KOPT-K1 (cell line): ENCODE data around the gene C20orf202.

Experiments
- H3K27ac ChIP-seq: fragments of 200-600 bp; sonication (generic); 2 replicates; pipeline ENCODE4 v1.5.1; 2016; ENCODE audit warnings: antibody characterized with exemption, mild to moderate bottlenecking, low read depth, low read length; ENCODE audit not compliant: poor library complexity, severe bottlenecking
- H3K36me3 ChIP-seq: fragments of 200-600 bp; sonication (generic); 2 replicates; pipeline ENCODE4 v1.5.1; 2017; ENCODE audit warnings: antibody characterized with exemption, mild to moderate bottlenecking, low read length, moderate library complexity; ENCODE audit not compliant: insufficient read depth
- H3K9me3 ChIP-seq: fragments of 200-600 bp; sonication (generic); 2 replicates; pipeline ENCODE4 v1.5.1; 2017; ENCODE audit warnings: antibody characterized with exemption, low read length, mild to moderate bottlenecking; ENCODE audit not compliant: insufficient read depth, poor library complexity, severe bottlenecking

C20orf202 gene

GRCh38 chr20:1202762-1203504, at the start of gene C20orf202:
C20orf202 (plus strand) TSS chr20:1203454; CDS start chr20:1203586, 132 bp downstream.
- Histone ChIP-seq H3K9me3 (no peaks in the 10 kb centered on the region), H3K36me3 (no peaks in the 10 kb centered on the region), H3K27ac (no peak within 1 kb of the TSS)

- Histone ChIP-seq H3K36me3 (peaks cover 87% of the 10 kb centered on the region), H3K27ac (no peak overlapping the region), H3K9me3 (no peaks in the 10 kb centered on the region)
Observed at GRCh38 chr20:1154226-1154625, 49.0 kb upstream of the C20orf202 start.

- Histone ChIP-seq H3K27ac (no peak overlapping the region), H3K9me3 (no peaks in the 10 kb centered on the region), H3K36me3 (peaks cover 87% of the 10 kb centered on the region)
Observed at GRCh38 chr20:1154691-1155090, 48.6 kb upstream of the C20orf202 start.

- Histone ChIP-seq H3K9me3 (no peaks in the 10 kb centered on the region), H3K27ac (no peak overlapping the region), H3K36me3 (peaks cover 86% of the 10 kb centered on the region)
Observed at GRCh38 chr20:1155342-1155741, 47.9 kb upstream of the C20orf202 start.

- peaks cover 88% of the 10 kb centered on the region for H3K36me3 ChIP-seq
- H3K9me3 ChIP-seq: no peaks in the 10 kb centered on the region
- H3K27ac ChIP-seq: no peak overlapping the region
Observed at GRCh38 chr20:1160496-1160895, 42.8 kb upstream of the C20orf202 start.

GRCh38 chr20:1160991-1161390, 42.3 kb upstream of the C20orf202 start:
- Histone ChIP-seq H3K36me3 (peaks cover 88% of the 10 kb centered on the region), H3K27ac (no peak overlapping the region), H3K9me3 (no peaks in the 10 kb centered on the region)

GRCh38 chr20:1163105-1163504, 40.1 kb upstream of the C20orf202 start:
- H3K27ac ChIP-seq: no peak overlapping the region
- peaks cover 95% of the 10 kb centered on the region for H3K36me3 ChIP-seq

GRCh38 chr20:1163653-1164052, 39.6 kb upstream of the C20orf202 start:
- Histone ChIP-seq H3K36me3 (peaks cover 95% of the 10 kb centered on the region), H3K27ac (no peak overlapping the region)

More at GRCh38 chr20:1163105-1163504, 40.1 kb upstream of the C20orf202 start:
- H3K9me3 ChIP-seq: no peaks in the 10 kb centered on the region

GRCh38 chr20:1164871-1165270, 38.4 kb upstream of the C20orf202 start:
- H3K36me3 ChIP-seq: peaks cover 98% of the 10 kb centered on the region
- H3K27ac ChIP-seq: no peak overlapping the region
- H3K9me3 ChIP-seq: no peaks in the 10 kb centered on the region

More at GRCh38 chr20:1163653-1164052, 39.6 kb upstream of the C20orf202 start:
- H3K9me3 ChIP-seq: no peaks in the 10 kb centered on the region

GRCh38 chr20:1165521-1165920, 37.7 kb upstream of the C20orf202 start:
- no peaks in the 10 kb centered on the region for H3K9me3 ChIP-seq
- peaks cover 99% of the 10 kb centered on the region for H3K36me3 ChIP-seq
- H3K27ac ChIP-seq: no peak overlapping the region

GRCh38 chr20:1165941-1166340, 37.3 kb upstream of the C20orf202 start:
- H3K36me3 ChIP-seq: peaks cover 99% of the 10 kb centered on the region
- no peaks in the 10 kb centered on the region for H3K9me3 ChIP-seq
- no peak overlapping the region for H3K27ac ChIP-seq

- peaks cover 99% of the 10 kb centered on the region for H3K36me3 ChIP-seq
- H3K9me3 ChIP-seq: no peaks in the 10 kb centered on the region
- H3K27ac ChIP-seq: no peak overlapping the region
Observed at GRCh38 chr20:1166948-1167720, 36.1 kb upstream of the C20orf202 start.

- H3K9me3 ChIP-seq: no peaks in the 10 kb centered on the region
Observed at GRCh38 chr20:1169224-1169623, 34.0 kb upstream of the C20orf202 start.

GRCh38 chr20:1171461-1172093, 31.7 kb upstream of the C20orf202 start:
- H3K27ac ChIP-seq: no peak overlapping the region
- peaks cover 81% of the 10 kb centered on the region for H3K36me3 ChIP-seq
- no peaks in the 10 kb centered on the region for H3K9me3 ChIP-seq

More at GRCh38 chr20:1169224-1169623, 34.0 kb upstream of the C20orf202 start:
- H3K27ac ChIP-seq: no peak overlapping the region
- peaks cover 90% of the 10 kb centered on the region for H3K36me3 ChIP-seq

- Histone ChIP-seq H3K27ac (no peak overlapping the region), H3K9me3 (no peaks in the 10 kb centered on the region), H3K36me3 (peaks cover 62% of the 10 kb centered on the region)
Observed at GRCh38 chr20:1173698-1174097, 29.6 kb upstream of the C20orf202 start.
